Measurements from ENCODE around the gene CIP2A.
A peak's percentile ranks its signal among the peaks of the same experiment; 100 is the strongest.

CIP2A gene

DNA sequence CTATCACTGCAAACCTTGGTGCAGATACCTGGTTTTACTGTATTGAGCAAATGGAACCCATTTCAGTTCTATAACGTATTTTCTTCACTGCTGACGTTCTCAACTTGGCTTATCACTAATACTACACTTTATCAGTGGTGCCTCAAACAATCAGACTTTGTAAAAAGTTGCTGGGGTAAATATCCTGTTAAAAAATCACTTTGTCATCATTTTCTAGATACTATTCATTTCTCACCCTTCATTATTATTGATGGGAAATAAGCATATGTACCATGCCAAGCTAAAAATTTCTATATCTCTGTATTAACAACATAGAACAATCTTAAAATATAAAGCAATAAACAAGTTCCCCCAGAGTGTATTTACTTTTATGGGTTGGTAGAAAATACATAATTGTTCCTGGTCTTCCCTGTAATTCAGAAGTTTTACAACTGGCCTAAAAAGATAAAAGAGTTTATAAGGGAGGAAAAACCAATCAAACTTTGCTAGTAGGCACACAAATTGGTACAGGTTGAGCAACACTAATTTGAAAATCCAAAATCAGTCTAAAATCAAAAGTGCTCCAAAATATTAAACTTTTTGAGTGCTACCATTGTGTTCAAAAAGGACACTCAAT is 33.2 kb downstream of the CIP2A start:
- no peak for DNase-seq

DNA sequence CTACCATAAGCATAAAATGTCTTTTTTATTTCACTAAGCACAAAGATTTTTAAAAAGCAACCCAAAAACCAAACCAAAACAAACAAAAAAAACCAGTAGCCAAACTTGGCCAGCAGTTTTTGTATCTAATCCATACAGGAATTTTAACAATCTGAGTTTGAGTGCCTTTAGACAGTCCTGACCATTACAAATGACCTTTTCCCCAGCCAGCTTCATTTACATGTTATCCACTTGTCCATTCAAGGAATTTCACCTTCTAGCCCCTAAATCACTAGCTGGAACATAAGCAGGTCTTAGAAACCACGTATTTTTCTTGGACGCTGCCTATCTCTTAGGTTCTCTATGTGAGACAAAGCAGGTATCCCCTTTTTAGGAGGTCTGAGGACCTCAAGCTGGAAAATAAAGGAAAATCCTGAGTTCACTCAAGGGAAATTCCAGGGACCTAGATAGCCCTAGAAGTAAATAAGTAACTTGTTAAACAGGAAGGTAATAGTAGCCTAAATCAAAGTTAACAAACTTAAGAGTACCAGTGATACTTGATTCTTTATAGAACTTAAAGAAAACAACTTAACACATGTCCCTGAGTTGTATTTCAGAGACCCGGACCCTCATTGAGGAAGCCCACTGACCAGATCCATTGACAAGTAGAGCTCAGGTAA is 34.2 kb downstream of the CIP2A start:
- DNase-seq = peak; percentile 33

GRCh38 chr3:108554229-108554628 is 35.0 kb downstream of the CIP2A start:
- DNase-seq = peak; percentile 17

- DNase-seq = peak; percentile 24
Observed at GRCh38 chr3:108552267-108553159, 36.7 kb downstream of the CIP2A start.

- no peak for DNase-seq
Observed at GRCh38 chr3:108548886-108549285, 40.4 kb downstream of the CIP2A start.

DNA sequence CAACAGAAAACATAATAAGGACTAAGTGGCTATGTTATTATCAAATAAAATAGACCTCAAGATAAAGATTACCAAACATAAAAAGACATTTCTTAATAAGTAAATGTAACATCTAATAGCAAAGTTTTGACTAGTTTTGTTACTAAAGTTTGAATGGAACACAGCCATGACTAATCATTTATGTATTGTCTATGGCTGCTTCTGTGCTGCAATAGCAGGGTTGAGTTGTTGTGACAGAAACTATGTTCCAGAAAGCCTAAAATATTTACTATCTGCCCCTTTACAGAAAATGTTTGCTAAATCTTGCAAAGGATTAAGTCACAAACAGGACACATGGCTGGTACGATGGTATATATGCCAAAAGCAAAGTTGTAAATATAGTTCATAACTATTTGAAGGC is 40.9 kb downstream of the CIP2A start:
- DNase-seq = no peak

GRCh38 chr3:108546692-108547091 is 42.5 kb downstream of the CIP2A start:
- no peak for DNase-seq

DNA sequence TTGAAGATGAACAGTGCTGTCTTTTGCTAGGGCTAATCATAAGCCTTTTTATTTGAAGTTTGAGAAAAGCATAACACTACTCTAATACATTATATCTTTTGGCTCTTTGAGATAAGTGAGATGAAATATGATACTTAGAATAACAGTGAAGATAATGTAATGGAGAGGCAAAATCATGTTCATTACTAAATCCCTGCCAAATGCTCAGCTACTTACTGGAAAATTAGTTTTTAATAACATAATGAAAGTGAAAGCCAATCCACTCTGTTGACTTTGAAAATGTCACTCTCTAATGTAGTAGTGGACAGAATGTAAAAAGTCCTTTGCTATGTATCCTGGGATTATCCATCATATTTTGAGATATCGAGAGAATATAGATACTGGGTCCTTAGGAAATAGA is 43.0 kb downstream of the CIP2A start:
- no peak for DNase-seq

DNA sequence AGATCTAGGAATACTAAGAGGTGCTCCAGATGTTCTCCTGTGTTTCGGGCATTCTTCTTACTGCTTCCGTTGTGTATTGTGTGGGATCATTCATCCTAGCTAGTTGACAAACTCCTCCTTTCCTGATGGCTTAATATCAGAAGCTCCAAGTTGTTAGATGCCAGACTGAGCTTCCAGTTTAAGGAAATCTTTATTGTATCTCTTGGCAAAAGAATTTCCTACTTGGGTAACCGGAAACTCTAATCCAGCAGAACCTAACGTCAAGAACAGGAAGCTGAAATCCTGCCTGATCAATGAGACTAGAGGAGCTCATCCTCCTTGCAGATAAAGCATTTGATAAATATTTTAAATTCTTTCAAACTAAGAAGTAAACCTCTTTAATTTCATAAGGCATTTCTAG is 51.2 kb downstream of the CIP2A start:
- no peak for DNase-seq

DNA sequence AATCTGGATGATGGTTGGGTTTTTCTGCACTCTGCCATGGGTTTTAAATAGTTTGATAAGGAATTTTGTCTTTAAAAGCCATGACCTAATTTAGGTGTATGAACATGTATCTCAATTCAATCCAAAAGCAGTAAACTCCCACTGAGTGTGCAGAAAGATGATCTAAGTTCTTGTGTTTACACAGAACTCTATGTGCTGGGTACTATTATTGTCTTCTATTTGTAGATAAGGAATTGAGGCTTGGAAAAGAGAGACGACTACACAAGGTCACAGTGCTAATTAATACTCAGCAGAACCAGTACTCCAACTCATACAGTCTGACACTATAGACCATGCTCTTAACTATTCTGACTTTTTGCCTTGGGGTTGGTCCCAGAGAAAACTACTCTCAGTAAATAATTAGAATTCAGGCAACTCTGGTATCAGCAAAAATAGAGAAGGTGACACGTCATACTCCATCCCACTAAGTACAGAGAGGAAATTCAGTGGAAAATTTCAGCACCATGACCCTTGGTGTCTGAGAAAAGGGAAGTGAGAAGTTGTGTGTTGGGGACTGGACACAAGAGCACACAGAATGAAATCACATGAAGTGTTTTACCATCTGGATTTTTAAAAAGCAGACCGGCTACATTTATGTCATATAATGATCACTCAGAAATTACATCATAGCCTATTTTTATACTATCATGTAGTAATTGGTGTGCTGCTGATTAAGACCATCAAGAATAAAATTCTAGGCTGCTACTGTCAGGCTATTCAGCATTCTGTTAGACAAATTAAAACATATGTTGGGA is 60.6 kb downstream of the CIP2A start:
- DNase-seq = no peak

DNA sequence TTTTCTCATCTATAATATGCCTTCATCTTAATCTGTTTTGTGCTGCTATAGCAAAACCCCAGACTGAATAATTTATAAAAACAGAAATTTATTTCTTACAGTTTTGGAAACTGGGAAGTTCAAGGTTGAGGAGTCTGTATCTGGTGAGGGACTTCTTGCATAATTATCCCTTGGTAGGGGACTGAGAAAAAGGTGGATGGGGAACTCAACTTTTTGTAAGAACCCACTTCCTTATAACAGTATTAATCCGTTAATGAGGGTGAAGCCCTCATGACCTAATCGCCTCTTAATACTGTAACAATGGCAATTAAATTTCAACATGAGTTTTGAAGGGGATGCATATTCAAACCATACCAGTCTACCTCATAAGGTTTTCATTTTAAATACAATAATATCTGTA is 61.4 kb downstream of the CIP2A start:
- no peak for DNase-seq

DNA sequence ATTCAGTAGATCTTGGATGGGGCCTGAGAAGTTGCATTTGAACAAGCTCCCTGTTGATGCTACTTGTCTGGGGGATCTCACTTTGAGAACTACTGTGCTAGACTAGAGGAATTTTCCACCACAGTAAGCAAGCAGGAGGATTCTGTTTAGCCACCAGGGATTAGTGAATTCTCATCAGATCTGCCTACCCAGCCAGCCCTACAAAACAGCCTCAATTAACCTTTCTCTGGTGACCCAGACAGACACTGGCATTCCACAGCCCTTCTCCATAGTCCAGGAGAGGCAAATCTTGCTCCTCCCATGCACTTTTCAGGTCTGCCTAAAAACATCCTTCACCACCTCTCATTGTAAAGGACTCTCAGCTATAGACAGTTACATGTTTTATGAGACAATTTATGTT is 62.1 kb downstream of the CIP2A start:
- no peak for DNase-seq

GRCh38 chr3:108525971-108526370 is 63.3 kb downstream of the CIP2A start:
- DNase-seq = no peak

DNA sequence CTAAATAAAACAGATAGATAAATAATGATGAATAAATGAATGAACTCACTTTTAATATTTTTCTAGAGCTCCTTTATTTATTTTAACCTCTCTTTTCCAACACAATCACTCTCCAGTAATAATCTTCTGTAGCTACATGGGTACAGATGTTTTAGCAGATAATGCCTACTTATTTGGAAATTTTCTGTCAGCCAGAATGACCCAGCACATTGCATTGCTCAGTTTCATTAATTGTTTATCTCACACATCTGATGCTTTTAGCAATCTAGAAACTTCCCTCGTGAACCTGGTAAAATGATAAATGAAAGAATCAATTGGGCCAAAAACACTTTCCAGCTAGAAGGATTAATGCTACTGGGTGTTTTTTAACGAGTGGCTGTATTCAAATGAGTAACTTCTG is 64.0 kb downstream of the CIP2A start:
- no peak for DNase-seq

- DNase-seq = no peak
Observed at GRCh38 chr3:108524537-108524936, 64.7 kb downstream of the CIP2A start.

- DNase-seq = no peak
Observed at GRCh38 chr3:108518895-108519294, 70.3 kb downstream of the CIP2A start.

DNA sequence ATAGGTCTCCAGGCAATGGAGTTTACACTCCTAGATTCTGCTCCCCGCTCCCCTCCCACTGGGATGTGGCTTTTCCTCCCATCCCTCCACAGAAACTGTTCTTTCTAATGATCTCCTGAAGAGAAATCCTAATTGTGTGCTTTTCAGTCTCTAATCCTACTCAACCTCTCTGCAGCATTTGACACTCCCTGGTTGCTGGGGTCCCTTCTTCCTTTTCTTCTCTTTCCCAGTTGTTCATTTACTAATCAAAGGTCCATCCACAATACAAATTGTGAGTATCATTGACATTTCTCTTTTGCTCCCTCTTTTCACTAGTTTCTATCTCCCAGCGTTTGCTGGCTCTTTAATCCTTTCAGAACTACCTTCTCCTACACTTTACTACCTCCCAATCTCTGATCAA is 72.4 kb downstream of the CIP2A start:
- no peak for DNase-seq

- peak; percentile 14 for DNase-seq
Observed at GRCh38 chr3:108513961-108514360, 75.3 kb downstream of the CIP2A start.

GRCh38 chr3:108512671-108513070 is 76.6 kb downstream of the CIP2A start:
- DNase-seq = no peak

DNA sequence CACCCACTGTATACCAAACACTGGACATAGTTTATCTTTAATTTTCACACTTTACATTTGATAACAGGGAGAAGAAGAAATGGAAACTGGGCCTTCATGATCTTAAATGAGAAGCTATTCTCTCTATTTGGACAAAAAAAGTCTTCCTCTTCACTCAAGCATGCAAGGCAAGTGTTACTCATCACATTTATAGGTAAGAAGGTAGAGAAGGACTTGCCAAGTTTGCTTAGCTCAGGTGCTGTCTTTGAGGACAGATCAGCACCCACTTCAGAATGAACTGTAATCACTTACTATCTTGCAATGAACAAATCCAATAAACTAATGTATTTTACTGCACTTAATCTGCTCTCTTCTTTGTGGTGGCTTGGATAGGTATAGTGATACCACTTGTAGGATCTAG is 77.7 kb downstream of the CIP2A start:
- DNase-seq = no peak

DNA sequence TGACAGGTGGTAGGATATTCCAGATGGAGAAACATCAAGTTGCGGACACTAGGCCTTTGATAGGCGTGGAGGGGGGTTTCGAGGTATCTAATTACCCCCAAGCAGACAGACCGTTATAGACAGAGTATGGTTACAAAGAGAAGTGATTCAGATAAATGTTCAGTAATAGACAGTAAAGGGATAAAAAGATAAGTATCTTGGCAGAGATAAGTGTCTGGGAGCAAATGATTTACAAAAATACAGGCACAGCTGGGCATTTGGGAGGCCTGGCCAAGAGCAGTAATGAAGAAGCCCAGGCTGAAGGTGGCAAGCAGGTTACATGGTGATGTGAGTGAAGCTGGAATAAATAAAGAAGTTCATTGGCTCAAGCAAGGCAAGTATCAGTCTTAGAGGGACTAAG is 78.2 kb downstream of the CIP2A start:
- no peak for DNase-seq

DNA sequence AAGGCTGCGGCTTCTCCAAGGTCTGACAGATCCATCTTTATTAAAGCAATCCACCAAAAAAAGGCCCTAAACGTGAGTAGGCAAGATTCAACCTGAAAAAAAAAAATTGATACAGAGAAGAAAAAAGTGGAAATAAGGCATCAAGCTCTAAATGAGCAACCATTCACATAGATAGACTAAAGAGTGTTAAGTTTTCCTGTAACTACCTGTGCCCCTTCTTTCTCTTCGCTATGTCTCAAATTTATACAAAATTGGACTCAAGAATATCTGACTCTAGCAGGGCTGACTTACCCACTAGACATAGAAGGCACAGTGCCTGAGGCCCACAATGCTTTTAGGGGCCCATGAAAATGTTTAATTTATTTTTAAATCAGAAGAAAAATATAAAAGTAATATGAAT is 78.7 kb downstream of the CIP2A start, which contains the start of gene MYH15:
Gene MYH15 (minus strand): TSS at position 101 of the 400 bp plus-strand sequence. CDS start 66 bp downstream, at position 35.
- DNase-seq = no peak

DNA sequence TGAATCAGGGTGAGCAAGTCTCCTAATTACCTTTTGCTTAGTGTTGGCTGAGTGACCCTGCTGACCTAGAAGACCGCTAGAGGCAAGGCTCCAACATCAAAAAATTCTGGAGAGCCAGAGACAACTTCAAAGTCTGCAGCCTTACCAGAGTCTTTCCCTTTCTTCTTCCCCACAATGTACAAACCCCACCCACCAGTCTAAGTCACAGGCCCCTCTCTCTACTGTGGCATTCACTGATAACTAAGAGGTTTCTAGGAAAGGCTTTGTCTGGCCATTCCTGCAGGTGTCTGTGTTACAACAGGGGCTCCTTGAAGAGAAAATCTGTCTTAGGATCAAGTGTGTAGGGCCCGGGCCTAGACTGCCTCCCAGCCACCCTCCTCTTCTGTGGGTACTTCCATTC is 79.4 kb downstream of the CIP2A start:
- DNase-seq = no peak
